ENCODE results near the gene ZBTB32. TPM values are rescaled to one million over a fixed set of nuclear protein-coding genes. Genes with fewer than 3 reads are reported as not detected.
A peak's percentile ranks its signal among the peaks of the same experiment; 100 is the strongest.

ZBTB32 gene
- total and polyA plus RNA-seq, 9 donors = 0.41 TPM; not detected in 8

GRCh38 chr19:35746531-35746930 lies 42.2 kb downstream of the ZBTB32 start:
- H3K27me3 ChIP-seq = no peaks in the 10 kb centered on the region
- no peak overlapping the region for H3K4me3 ChIP-seq
- intact Hi-C loops (cut with DNase I) = no loop called here
- no peaks in the 10 kb centered on the region for H3K36me3 ChIP-seq
- WGBS, 3 donors = 89 to 95% (median 93%) methylated on average over 5 of the region's 5 CpGs
- H3K4me1 ChIP-seq (ENCODE audit: insufficient read depth) = peaks cover 10% of the 10 kb centered on the region
- peak in 1 of 5 donors; percentile 54 for DNase-seq
- TF ChIP-seq CTCF (IDR thresholded peaks at IDR 0.05) = no peak
- no peak for TF ChIP-seq POLR2A (IDR thresholded peaks at IDR 0.05)
- no peak for TF ChIP-seq EP300 (IDR thresholded peaks at IDR 0.05)
- H3K27ac ChIP-seq = no peak overlapping the region
- no peaks in the 10 kb centered on the region for H3K9me3 ChIP-seq

GRCh38 chr19:35748106-35749020 lies 44.0 kb downstream of the ZBTB32 start, which contains the start of gene LIN37:
Gene LIN37 (plus strand): TSS chr19:35748576. CDS start chr19:35748725, 149 bp downstream.
- H3K27me3 ChIP-seq = no peaks in the 10 kb centered on the region
- H3K27ac ChIP-seq = peak within 1 kb of the TSS; percentile 8 to 74
- peak; percentile 9 to 55 (median 19) for TF ChIP-seq CTCF (IDR thresholded peaks at IDR 0.05)
- peak; percentile 94 for TF ChIP-seq POLR2A (IDR thresholded peaks at IDR 0.05)
- TF ChIP-seq EP300 (IDR thresholded peaks at IDR 0.05) = no peak
- DNase-seq = peak; percentile 98 to 99 (median 98)
- WGBS, 3 donors = 1% methylated on average over 45 of the region's 45 CpGs
- intact Hi-C loops (cut with DNase I) = no loop called here
- H3K4me3 ChIP-seq = peak within 1 kb of the TSS; percentile 74
- H3K36me3 ChIP-seq = no peaks in the 10 kb centered on the region
- no peaks in the 10 kb centered on the region for H3K9me3 ChIP-seq
- H3K4me1 ChIP-seq (ENCODE audit: insufficient read depth) = peaks cover 10% of the 10 kb centered on the region

- Histone ChIP-seq H3K27me3 (no peaks in the 10 kb centered on the region), H3K36me3 (no peaks in the 10 kb centered on the region), H3K4me3 (no peak overlapping the region), H3K4me1 (ENCODE audit: insufficient read depth) (peaks cover 12% of the 10 kb centered on the region), H3K27ac (no peak overlapping the region), H3K9me3 (no peaks in the 10 kb centered on the region)
- intact Hi-C loops (cut with DNase I) = no loop called here
- WGBS, 3 donors = 85 to 93% (median 89%) methylated on average over 5 of the region's 5 CpGs
- DNase-seq = no peak
- TF ChIP-seq POLR2A (IDR thresholded peaks at IDR 0.05) = no peak
- TF ChIP-seq EP300 (IDR thresholded peaks at IDR 0.05) = no peak
- TF ChIP-seq CTCF (IDR thresholded peaks at IDR 0.05) = no peak
Measured at GRCh38 chr19:35750167-35750566, 45.8 kb downstream of the ZBTB32 start.

- no peaks in the 10 kb centered on the region for H3K9me3 ChIP-seq
- no peak overlapping the region for H3K4me3 ChIP-seq
- no peak overlapping the region for H3K27ac ChIP-seq
- intact Hi-C loops (cut with DNase I) = no loop called here
- no peaks in the 10 kb centered on the region for H3K27me3 ChIP-seq
- no peak for TF ChIP-seq POLR2A (IDR thresholded peaks at IDR 0.05)
- TF ChIP-seq CTCF (IDR thresholded peaks at IDR 0.05) = no peak
- no peak for TF ChIP-seq EP300 (IDR thresholded peaks at IDR 0.05)
- peaks cover 13% of the 10 kb centered on the region for H3K4me1 ChIP-seq (ENCODE audit: insufficient read depth)
- WGBS, 3 donors = 81 to 86% (median 82%) methylated on average over 14 of the region's 14 CpGs
- no peaks in the 10 kb centered on the region for H3K36me3 ChIP-seq
- no peak for DNase-seq
Measured at GRCh38 chr19:35751839-35752745, 47.7 kb downstream of the ZBTB32 start.

All from ovary (tissue), 9 donors.